Endodermal cell (in vitro differentiated cells): ENCODE measurements around the gene SMPDL3A. TPM values are rescaled to one million over a fixed set of nuclear protein-coding genes. Genes with fewer than 3 reads are reported as not detected.

Source experiments
- DNase-seq: peaks from one replicate; pipeline ENCODE4 v3.0.0-alpha.2; 2017
- H3K27ac ChIP-seq: 2 replicates; pipeline ENCODE4 v1.5.1; 2013; ENCODE audit warnings: mild to moderate bottlenecking, low read depth, low read length, moderate library complexity
- H3K27me3 ChIP-seq: 2 replicates; pipeline ENCODE4 v1.6.1; 2013; ENCODE audit warnings: mild to moderate bottlenecking, low read length, moderate library complexity; ENCODE audit not compliant: insufficient read depth, control insufficient read depth, poor library complexity, severe bottlenecking
- H3K36me3 ChIP-seq: 2 replicates; pipeline ENCODE4 v1.7.0; 2013; ENCODE audit warnings: mild to moderate bottlenecking, low read length, moderate library complexity; ENCODE audit not compliant: control insufficient read depth, insufficient read depth
- H3K4me1 ChIP-seq: one replicate; pipeline ENCODE4 v1.7.0; 2013; ENCODE audit warnings: low read length; ENCODE audit not compliant: control insufficient read depth, insufficient read depth
- H3K4me3 ChIP-seq: 2 replicates; pipeline ENCODE4 v1.5.1; 2013; ENCODE audit warnings: mild to moderate bottlenecking, low read length, moderate library complexity
- H3K9ac ChIP-seq: 2 replicates; pipeline ENCODE4 v1.6.1; 2013; ENCODE audit warnings: mild to moderate bottlenecking, low read length, moderate library complexity; ENCODE audit not compliant: poor library complexity, severe bottlenecking; ENCODE audit errors: extremely low read depth
- H3K9me3 ChIP-seq: 2 replicates; pipeline ENCODE4 v1.6.1; 2013; ENCODE audit warnings: mild to moderate bottlenecking, low read length, moderate library complexity; ENCODE audit not compliant: control insufficient read depth
- H3K27ac Mint-ChIP-seq: 2 replicates; pipeline ENCODE4 v1.8.0; 2020; ENCODE audit warnings: mixed read lengths
- H3K27me3 Mint-ChIP-seq: 2 replicates; pipeline ENCODE4 v1.8.0; 2021; ENCODE audit warnings: mild to moderate bottlenecking, mixed read lengths; ENCODE audit not compliant: insufficient read depth
- H3K36me3 Mint-ChIP-seq: 2 replicates; pipeline ENCODE4 v1.8.0; 2020; ENCODE audit warnings: low read depth, mixed read lengths
- H3K4me1 Mint-ChIP-seq: 2 replicates; pipeline ENCODE4 v1.8.0; 2020; ENCODE audit warnings: mixed read lengths
- H3K4me3 Mint-ChIP-seq: 2 replicates; pipeline ENCODE4 v1.8.0; 2020; ENCODE audit warnings: mild to moderate bottlenecking, moderate library complexity, mixed read lengths
- H3K9me3 Mint-ChIP-seq: 2 replicates; pipeline ENCODE4 v1.8.0; 2020; ENCODE audit warnings: mild to moderate bottlenecking, mixed read lengths
- WGBS, 2 experiments: methylation state at CpG; one replicate each; pipeline versions ENCODE4 v1.1.5 to v1.1.7; 2013; ENCODE audit warnings: missing lambda C conversion rate in 2 of 2, mixed read lengths in 1 of 2; ENCODE audit not compliant: insufficient coverage in 1 of 2, insufficient read length in 1 of 2; 5-methylcytosine and 5-hydroxymethylcytosine counted together
- total RNA-seq, 2 donors: library from RNA; stranded (reverse); fragmentation: NEBNext Ultra II Directional in 1 of 2; extraction: Animal tissue kit (Norgen Biotek cat#: 25700) in 1 of 2; gene quantifications; 2 replicates in 1 of 2; 3 replicates in 1 of 2; pipeline ENCODE4 v1.2.1, GENCODE V29; 2021
- TF ChIP-seq, protein P1 (sequence below): fragments of 200-600 bp; sonication (generic); conservative IDR thresholded peaks from 2 replicates; pipeline ENCODE4 v1.5.0; 2021; ENCODE audit warnings: antibody characterized with exemption, mild to moderate bottlenecking

SMPDL3A gene
- total RNA-seq, 2 donors from 2014 or later = 2.8 to 3.2 TPM

DNA sequence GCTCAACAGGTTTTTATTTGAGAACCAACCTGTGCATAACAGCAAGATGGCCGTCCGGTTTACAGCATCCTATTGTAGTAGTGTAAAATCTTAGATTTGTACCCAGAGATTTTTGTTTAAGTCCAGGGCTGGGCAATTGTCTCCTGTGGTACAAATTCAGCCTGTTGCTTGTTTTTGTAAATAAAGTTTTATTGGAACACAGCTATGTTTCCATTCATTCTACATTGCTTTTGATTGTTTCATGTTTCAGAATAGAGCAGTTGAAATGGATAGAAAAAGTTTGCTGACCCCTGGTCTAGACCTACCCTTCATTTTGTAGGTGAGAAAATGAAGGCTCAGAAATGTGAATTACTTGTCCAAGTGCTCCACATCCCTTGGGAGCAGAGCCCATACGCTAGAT is 8.5 kb downstream of the SMPDL3A start:
- no peaks in the 10 kb centered on the region for H3K36me3 Mint-ChIP-seq
- H3K9me3 Mint-ChIP-seq = no peaks in the 10 kb centered on the region
- no peaks in the 10 kb centered on the region for H3K36me3 ChIP-seq
- H3K27ac ChIP-seq = no peak overlapping the region
- no peaks in the 10 kb centered on the region for H3K9me3 ChIP-seq
- H3K9ac ChIP-seq = no peak overlapping the region
- no peak overlapping the region for H3K4me3 Mint-ChIP-seq
- H3K4me1 Mint-ChIP-seq = peaks cover 31% of the 10 kb centered on the region
- no peaks in the 10 kb centered on the region for H3K27me3 Mint-ChIP-seq
- DNase-seq = no peak
- TF ChIP-seq, protein P1, sequence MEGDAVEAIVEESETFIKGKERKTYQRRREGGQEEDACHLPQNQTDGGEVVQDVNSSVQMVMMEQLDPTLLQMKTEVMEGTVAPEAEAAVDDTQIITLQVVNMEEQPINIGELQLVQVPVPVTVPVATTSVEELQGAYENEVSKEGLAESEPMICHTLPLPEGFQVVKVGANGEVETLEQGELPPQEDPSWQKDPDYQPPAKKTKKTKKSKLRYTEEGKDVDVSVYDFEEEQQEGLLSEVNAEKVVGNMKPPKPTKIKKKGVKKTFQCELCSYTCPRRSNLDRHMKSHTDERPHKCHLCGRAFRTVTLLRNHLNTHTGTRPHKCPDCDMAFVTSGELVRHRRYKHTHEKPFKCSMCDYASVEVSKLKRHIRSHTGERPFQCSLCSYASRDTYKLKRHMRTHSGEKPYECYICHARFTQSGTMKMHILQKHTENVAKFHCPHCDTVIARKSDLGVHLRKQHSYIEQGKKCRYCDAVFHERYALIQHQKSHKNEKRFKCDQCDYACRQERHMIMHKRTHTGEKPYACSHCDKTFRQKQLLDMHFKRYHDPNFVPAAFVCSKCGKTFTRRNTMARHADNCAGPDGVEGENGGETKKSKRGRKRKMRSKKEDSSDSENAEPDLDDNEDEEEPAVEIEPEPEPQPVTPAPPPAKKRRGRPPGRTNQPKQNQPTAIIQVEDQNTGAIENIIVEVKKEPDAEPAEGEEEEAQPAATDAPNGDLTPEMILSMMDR = no peak
- H3K27me3 ChIP-seq = no peaks in the 10 kb centered on the region
- WGBS, 2 experiments = 99 to 100% methylated on average over 3 of the region's 3 CpGs
- no peak overlapping the region for H3K27ac Mint-ChIP-seq
- H3K4me3 ChIP-seq = no peak overlapping the region
- H3K4me1 ChIP-seq = peaks cover 2% of the 10 kb centered on the region

- H3K36me3 ChIP-seq = no peaks in the 10 kb centered on the region
- DNase-seq = no peak
- WGBS, 2 experiments = 90 to 100% methylated on average over 2 to 6 of the region's 6 CpGs
These were observed 9.1 kb downstream of the SMPDL3A start for GRCh38 chr6:122798099-122798641.

GRCh38 chr6:122799140-122799745 is 10.2 kb downstream of the SMPDL3A start:
- Histone ChIP-seq H3K36me3 (no peaks in the 10 kb centered on the region), H3K27ac (no peak overlapping the region), H3K4me3 (no peak overlapping the region), H3K9ac (no peak overlapping the region), H3K27me3 (no peaks in the 10 kb centered on the region), H3K4me1 (peaks cover 2% of the 10 kb centered on the region), H3K9me3 (no peaks in the 10 kb centered on the region)
- Mint-ChIP-seq H3K4me3 (no peak overlapping the region), H3K36me3 (no peaks in the 10 kb centered on the region), H3K27ac (no peak overlapping the region), H3K9me3 (no peaks in the 10 kb centered on the region), H3K27me3 (no peaks in the 10 kb centered on the region), H3K4me1 (peaks cover 28% of the 10 kb centered on the region)
- TF ChIP-seq, protein P1 = no peak
- no peak for DNase-seq
- WGBS, 2 experiments = 94 to 95% methylated on average over 3 to 4 of the region's 4 CpGs

More at GRCh38 chr6:122798099-122798641, 9.1 kb downstream of the SMPDL3A start:
- H3K4me1 ChIP-seq = peaks cover 2% of the 10 kb centered on the region
- Mint-ChIP-seq H3K4me3 (no peak overlapping the region), H3K27ac (no peak overlapping the region), H3K36me3 (no peaks in the 10 kb centered on the region), H3K9me3 (no peaks in the 10 kb centered on the region), H3K4me1 (peaks cover 28% of the 10 kb centered on the region), H3K27me3 (no peaks in the 10 kb centered on the region)
- H3K27ac ChIP-seq = no peak overlapping the region
- H3K9me3 ChIP-seq = no peaks in the 10 kb centered on the region
- no peaks in the 10 kb centered on the region for H3K27me3 ChIP-seq
- TF ChIP-seq, protein P1 = no peak
- no peak overlapping the region for H3K4me3 ChIP-seq
- H3K9ac ChIP-seq = no peak overlapping the region
